HCT116 (cell line): ENCODE data around the gene EXOC6B. TPM values are rescaled to one million over a fixed set of nuclear protein-coding genes. Genes with fewer than 3 reads are reported as not detected.

Source experiments
- ATAC-seq: fragments of 200-7000 bp; cut with Tn5 transposase; 2 replicates; pipeline ENCODE4 v1.9.1; 2020; ENCODE audit warnings: mild to moderate bottlenecking, moderate library complexity
- BruUV-seq: library from RNA; stranded (reverse); fragments of 400-500 nt; replicated peaks from 2 replicates; lab custom pipeline; 2021; lab: Mats Ljungman, UMichigan
- CTCF ChIA-PET: fragments of 300-600 bp; sonication (Branson Sonifier 250); formaldehyde crosslinking; loops from one replicate; lab custom pipeline; 2021; ENCODE audit warnings: antibody characterized with exemption; lab: Charles Lee
- POLR2A ChIA-PET: fragments of 300-600, 350-600 bp; sonication (Branson Sonifier 250); formaldehyde crosslinking; loops from one replicate; lab custom pipeline; 2021; ENCODE audit warnings: antibody characterized with exemption; lab: Charles Lee
- RAD21 ChIA-PET, 2 experiments: fragments of 300-600 bp; sonication (Branson Sonifier 250); formaldehyde crosslinking; loops; one replicate each; lab custom pipeline; 2023; ENCODE audit warnings: low total read pairs in 2 of 2; ENCODE audit not compliant: uncharacterized antibody in 2 of 2, unreplicated experiment in 2 of 2, low non-redundant PET in 1 of 2; lab: Charles Lee
- DNase-seq: peaks from one replicate; pipeline ENCODE4 v3.0.0-alpha.2; 2010; ENCODE audit warnings: low read depth, low spot score
- H2AFZ ChIP-seq: fragments of 200-600 bp; shearing (Covaris generic), sonication (generic); 2 replicates; pipeline ENCODE4 v1.6.1; 2017; ENCODE audit warnings: low read depth, mixed run types, mixed read lengths, antibody characterized with exemption, low read length; ENCODE audit not compliant: poor library complexity, severe bottlenecking
- H3K27ac ChIP-seq: 2 replicates; pipeline ENCODE4 v1.5.1; 2012; ENCODE audit warnings: low read depth, low read length
- H3K27me3 ChIP-seq: fragments of 200-600 bp; sonication (generic); 2 replicates; pipeline ENCODE4 v1.6.1; 2016; ENCODE audit warnings: mixed run types, low read length, mixed read lengths; ENCODE audit not compliant: insufficient read depth
- H3K36me3 ChIP-seq, 2 experiments: fragments of 200-500 bp in 1 of 2; fragments of 200-600 bp in 1 of 2; sonication (Bioruptor generic) in 1 of 2; sonication (generic) in 1 of 2; 2 replicates each; pipeline versions ENCODE4 v1.5.1 to v1.6.1; 2014 to 2016; ENCODE audit warnings: low read length in 2 of 2, inconsistent platforms in 1 of 2, mixed read lengths in 1 of 2, mixed run types in 1 of 2; ENCODE audit not compliant: insufficient read depth in 2 of 2, control insufficient read depth in 1 of 2
- H3K4me1 ChIP-seq, 2 experiments: fragments of 200-600 bp in 1 of 2; sonication (generic) in 1 of 2; 2 replicates each; pipeline versions ENCODE4 v1.5.1 to v1.6.1; 2012 to 2017; ENCODE audit warnings: low read length in 2 of 2, inconsistent platforms in 1 of 2, mild to moderate bottlenecking in 1 of 2, mixed read lengths in 1 of 2, mixed run types in 1 of 2, moderate library complexity in 1 of 2; ENCODE audit not compliant: insufficient read depth in 2 of 2, control insufficient read depth in 1 of 2
- H3K4me2 ChIP-seq: fragments of 200-600 bp; sonication (generic); 2 replicates; pipeline ENCODE4 v1.6.1; 2017; ENCODE audit warnings: mixed run types, low read length, mixed read lengths
- H3K4me3 ChIP-seq, 2 experiments: fragments of 200-600 bp in 1 of 2; sonication (generic) in 1 of 2; replicated peaks in 1 of 2; 2 replicates each; pipeline ENCODE4 v1.5.1; 2011 to 2016; ENCODE audit warnings: low read length in 2 of 2, control low read depth in 1 of 2, low read depth in 1 of 2, mild to moderate bottlenecking in 1 of 2, mixed read lengths in 1 of 2, mixed run types in 1 of 2
- H3K79me2 ChIP-seq: fragments of 200-600 bp; sonication (generic); 2 replicates; pipeline ENCODE4 v1.6.1; 2017; ENCODE audit warnings: mild to moderate bottlenecking, mixed run types, low read length, moderate library complexity, mixed read lengths; ENCODE audit not compliant: insufficient read depth
- H3K9ac ChIP-seq: fragments of 200-600 bp; sonication (generic); 2 replicates; pipeline ENCODE4 v1.6.1; 2016; ENCODE audit warnings: low read length, mixed read lengths
- H3K9me2 ChIP-seq: fragments of 200-600 bp; sonication (generic), shearing (Covaris generic); 2 replicates; pipeline ENCODE4 v1.6.1; 2017; ENCODE audit warnings: mixed run types, mild to moderate bottlenecking, moderate library complexity; ENCODE audit not compliant: insufficient read depth
- H3K9me3 ChIP-seq, 2 experiments: fragments of 200-500 bp in 1 of 2; fragments of 200-600 bp in 1 of 2; sonication (Bioruptor generic) in 1 of 2; sonication (generic) in 1 of 2; 2 replicates each; pipeline ENCODE4 v1.6.1; 2014 to 2017; ENCODE audit warnings: low read length in 2 of 2, mixed read lengths in 2 of 2, inconsistent platforms in 1 of 2, low read depth in 1 of 2, mild to moderate bottlenecking in 1 of 2, mixed run types in 1 of 2, moderate library complexity in 1 of 2; ENCODE audit not compliant: control insufficient read depth in 1 of 2, insufficient read depth in 1 of 2
- H4K20me1 ChIP-seq: fragments of 200-600 bp; sonication (generic), shearing (Covaris generic); 2 replicates; pipeline ENCODE4 v1.6.1; 2017; ENCODE audit warnings: mixed run types, mild to moderate bottlenecking, moderate library complexity; ENCODE audit not compliant: insufficient read depth
- ATF3 ChIP-seq: IDR thresholded peaks from 2 replicates; pipeline ENCODE4 v1.6.1; 2012
- CBX3 ChIP-seq: IDR thresholded peaks from 2 replicates; pipeline ENCODE4 v1.6.1; 2012; ENCODE audit warnings: low read depth
- CEBPB ChIP-seq: IDR thresholded peaks from 2 replicates; pipeline ENCODE4 v1.6.1; 2012; ENCODE audit warnings: low read depth
- ELF1 ChIP-seq: IDR thresholded peaks from 2 replicates; pipeline ENCODE4 v1.6.1; 2012; ENCODE audit warnings: low read depth, borderline replicate concordance
- MAX ChIP-seq: IDR thresholded peaks from 2 replicates; pipeline ENCODE4 v1.6.1; 2012
- POLR2A ChIP-seq: IDR thresholded peaks from 2 replicates; pipeline ENCODE4 v1.7.0; 2011; ENCODE audit warnings: borderline replicate concordance; ENCODE audit not compliant: insufficient read depth, insufficient read length; ENCODE audit errors: extremely low read depth
- SP1 ChIP-seq: IDR thresholded peaks from 2 replicates; pipeline ENCODE4 v1.6.1; 2012; ENCODE audit warnings: low read depth
- ZBTB33 ChIP-seq: IDR thresholded peaks from 2 replicates; pipeline ENCODE4 v1.6.1; 2011; ENCODE audit warnings: mild to moderate bottlenecking, low read length, moderate library complexity; ENCODE audit not compliant: insufficient replicate concordance; ENCODE audit errors: extremely low read depth
- ZNF274 ChIP-seq: fragments of 200-500 bp; sonication (Bioruptor generic); IDR thresholded peaks from 2 replicates; pipeline ENCODE4 v1.6.1; 2014; ENCODE audit warnings: mild to moderate bottlenecking, low read depth, low read length, inconsistent platforms
- intact Hi-C: fragments of 100-400 bp; cut with micrococcal nuclease; formaldehyde crosslinking; loops from 2 replicates; pipeline ENCODE4 v1.10.0; 2022
- total RNA-seq: library from RNA; stranded (reverse); gene quantifications from one replicate; pipeline ENCODE4 v1.2.1, GENCODE V29; 2021; ENCODE audit not compliant: unreplicated experiment

Gene EXOC6B
- total RNA-seq, 1 experiment from 2014 or later: 25.4 TPM

GRCh38 chr2:72548081-72548764 is 277.6 kb downstream of the EXOC6B start:
- H3K9me2 ChIP-seq: no peaks in the 10 kb centered on the region
- H4K20me1 ChIP-seq: no peaks in the 10 kb centered on the region
- no peak overlapping the region for H3K9ac ChIP-seq
- no peak for DNase-seq
- TF ChIP-seq ZNF274 (no peak), ELF1 (no peak), ZBTB33 (no peak), ATF3 (no peak), MAX (no peak), POLR2A (no peak), SP1 (peak; percentile 14; the same call in 1 of the 2 replicates), CBX3 (no peak), CEBPB (0 out of 2 replicates have a peak, but pooled peaks have one; percentile 12)
- TF ChIP-seq, all 23 proteins: peak for 2
- Histone ChIP-seq H3K27ac (no peak overlapping the region), H3K4me3 (no peak overlapping the region), H3K27me3 (no peaks in the 10 kb centered on the region), H3K9me3 (no peaks in the 10 kb centered on the region), H3K79me2 (no peaks in the 10 kb centered on the region), H2AFZ (no peak overlapping the region), H3K36me3 (no peaks in the 10 kb centered on the region), H3K4me1 (peaks cover 7 to 8% of the 10 kb centered on the region in 2 experiments; a peak in 2 of 4 replicates), H3K4me2 (peak overlapping the region; percentile 12; the same call in 1 of the 2 replicates)
- ChIA-PET POLR2A (no interaction called here), CTCF (no interaction called here), RAD21 (no interaction called here)
- BruUV-seq: no TSS peak
- peak; percentile 59 for ATAC-seq
- intact Hi-C loops: no loop called here
